Measurements from ENCODE around the gene PTCH1.

GRCh38 chr9:95499847-95500246, 16.9 kb downstream of the PTCH1 start:
- TF ChIP-seq CTCF (tag by site-specific recombination; IDR thresholded peaks at IDR 0.05) (no peak), SCRT2 (tag by site-specific recombination; IDR thresholded peaks at IDR 0.05) (no peak), KLF16 (tag by site-specific recombination; IDR thresholded peaks at IDR 0.05) (no peak)

All from HEK293 (cell line).